ENCODE results near the gene STXBP3.

STXBP3 gene

GRCh38 chr1:108745980-108746381, 493 bp upstream of the STXBP3 start:
- H3K4me3 ChIP-seq (ENCODE audit: low read depth, low read length), result peak overlapping the region; percentile 16
- peaks cover 8% of the 10 kb centered on the region for H3K27me3 ChIP-seq (ENCODE audit: control insufficient read depth, insufficient read depth, low read length)
- H3K36me3 ChIP-seq (ENCODE audit: control insufficient read depth, insufficient read depth, low read length), result no peaks in the 10 kb centered on the region
- no peak overlapping the region for H3K9ac ChIP-seq (ENCODE audit: low read depth, low read length)
- H3K4me1 ChIP-seq (ENCODE audit: control insufficient read depth, insufficient read depth, low read length), result peaks cover 6% of the 10 kb centered on the region
- H3K9me3 ChIP-seq (ENCODE audit: control insufficient read depth, insufficient read depth, low read length), result no peaks in the 10 kb centered on the region

- no peaks in the 10 kb centered on the region for H3K9me3 ChIP-seq (ENCODE audit: control insufficient read depth, insufficient read depth, low read length)
- H3K9ac ChIP-seq (ENCODE audit: low read depth, low read length), result peak overlapping the region; percentile 89
- peak overlapping the region; percentile 94 for H3K4me3 ChIP-seq (ENCODE audit: low read depth, low read length)
- H3K36me3 ChIP-seq (ENCODE audit: control insufficient read depth, insufficient read depth, low read length), result no peaks in the 10 kb centered on the region
- peaks cover 8% of the 10 kb centered on the region for H3K27me3 ChIP-seq (ENCODE audit: control insufficient read depth, insufficient read depth, low read length)
- peaks cover 2% of the 10 kb centered on the region for H3K4me1 ChIP-seq (ENCODE audit: control insufficient read depth, insufficient read depth, low read length)
Measured at GRCh38 chr1:108747171-108747850, 837 bp downstream of the STXBP3 start.

- H3K9me3 ChIP-seq (ENCODE audit: control insufficient read depth, insufficient read depth, low read length), result no peaks in the 10 kb centered on the region
- H3K9ac ChIP-seq (ENCODE audit: low read depth, low read length), result no peak overlapping the region
- H3K36me3 ChIP-seq (ENCODE audit: control insufficient read depth, insufficient read depth, low read length), result no peaks in the 10 kb centered on the region
- peaks cover 2% of the 10 kb centered on the region for H3K4me1 ChIP-seq (ENCODE audit: control insufficient read depth, insufficient read depth, low read length)
- no peak overlapping the region for H3K4me3 ChIP-seq (ENCODE audit: low read depth, low read length)
- peaks cover 8% of the 10 kb centered on the region for H3K27me3 ChIP-seq (ENCODE audit: control insufficient read depth, insufficient read depth, low read length)
Measured at GRCh38 chr1:108747898-108748297, 1.4 kb downstream of the STXBP3 start.

GRCh38 chr1:108749081-108749480, 2.6 kb downstream of the STXBP3 start:
- H3K4me3 ChIP-seq (ENCODE audit: low read depth, low read length), result no peak overlapping the region
- H3K4me1 ChIP-seq (ENCODE audit: control insufficient read depth, insufficient read depth, low read length), result peaks cover 2% of the 10 kb centered on the region
- no peak overlapping the region for H3K9ac ChIP-seq (ENCODE audit: low read depth, low read length)
- no peaks in the 10 kb centered on the region for H3K36me3 ChIP-seq (ENCODE audit: control insufficient read depth, insufficient read depth, low read length)
- peaks cover 8% of the 10 kb centered on the region for H3K27me3 ChIP-seq (ENCODE audit: control insufficient read depth, insufficient read depth, low read length)
- H3K9me3 ChIP-seq (ENCODE audit: control insufficient read depth, insufficient read depth, low read length), result no peaks in the 10 kb centered on the region

GRCh38 chr1:108750476-108751181, 4.2 kb downstream of the STXBP3 start:
- H3K36me3 ChIP-seq (ENCODE audit: control insufficient read depth, insufficient read depth, low read length), result no peaks in the 10 kb centered on the region
- peaks cover 5% of the 10 kb centered on the region for H3K27me3 ChIP-seq (ENCODE audit: control insufficient read depth, insufficient read depth, low read length)
- no peak overlapping the region for H3K9ac ChIP-seq (ENCODE audit: low read depth, low read length)
- no peaks in the 10 kb centered on the region for H3K9me3 ChIP-seq (ENCODE audit: control insufficient read depth, insufficient read depth, low read length)
- no peak overlapping the region for H3K4me3 ChIP-seq (ENCODE audit: low read depth, low read length)
- peaks cover 2% of the 10 kb centered on the region for H3K4me1 ChIP-seq (ENCODE audit: control insufficient read depth, insufficient read depth, low read length)

- H3K9ac ChIP-seq (ENCODE audit: low read depth, low read length), result no peak overlapping the region
- no peaks in the 10 kb centered on the region for H3K36me3 ChIP-seq (ENCODE audit: control insufficient read depth, insufficient read depth, low read length)
- no peak overlapping the region for H3K4me3 ChIP-seq (ENCODE audit: low read depth, low read length)
- no peaks in the 10 kb centered on the region for H3K9me3 ChIP-seq (ENCODE audit: control insufficient read depth, insufficient read depth, low read length)
- no peaks in the 10 kb centered on the region for H3K4me1 ChIP-seq (ENCODE audit: control insufficient read depth, insufficient read depth, low read length)
- no peaks in the 10 kb centered on the region for H3K27me3 ChIP-seq (ENCODE audit: control insufficient read depth, insufficient read depth, low read length)
Measured at GRCh38 chr1:108753363-108753762, 6.9 kb downstream of the STXBP3 start.

GRCh38 chr1:108758796-108759195, 12.3 kb downstream of the STXBP3 start:
- no peak overlapping the region for H3K4me3 ChIP-seq (ENCODE audit: low read depth, low read length)
- no peaks in the 10 kb centered on the region for H3K27me3 ChIP-seq (ENCODE audit: control insufficient read depth, insufficient read depth, low read length)
- no peak overlapping the region for H3K9ac ChIP-seq (ENCODE audit: low read depth, low read length)
- no peaks in the 10 kb centered on the region for H3K9me3 ChIP-seq (ENCODE audit: control insufficient read depth, insufficient read depth, low read length)
- no peaks in the 10 kb centered on the region for H3K36me3 ChIP-seq (ENCODE audit: control insufficient read depth, insufficient read depth, low read length)
- H3K4me1 ChIP-seq (ENCODE audit: control insufficient read depth, insufficient read depth, low read length), result no peaks in the 10 kb centered on the region

- no peaks in the 10 kb centered on the region for H3K27me3 ChIP-seq (ENCODE audit: control insufficient read depth, insufficient read depth, low read length)
- no peaks in the 10 kb centered on the region for H3K9me3 ChIP-seq (ENCODE audit: control insufficient read depth, insufficient read depth, low read length)
- H3K4me3 ChIP-seq (ENCODE audit: low read depth, low read length), result no peak overlapping the region
- H3K9ac ChIP-seq (ENCODE audit: low read depth, low read length), result no peak overlapping the region
- no peaks in the 10 kb centered on the region for H3K4me1 ChIP-seq (ENCODE audit: control insufficient read depth, insufficient read depth, low read length)
- no peaks in the 10 kb centered on the region for H3K36me3 ChIP-seq (ENCODE audit: control insufficient read depth, insufficient read depth, low read length)
Measured at GRCh38 chr1:108767115-108767514, 20.6 kb downstream of the STXBP3 start.

- no peak overlapping the region for H3K4me3 ChIP-seq (ENCODE audit: low read depth, low read length)
- no peaks in the 10 kb centered on the region for H3K4me1 ChIP-seq (ENCODE audit: control insufficient read depth, insufficient read depth, low read length)
- no peaks in the 10 kb centered on the region for H3K9me3 ChIP-seq (ENCODE audit: control insufficient read depth, insufficient read depth, low read length)
- H3K36me3 ChIP-seq (ENCODE audit: control insufficient read depth, insufficient read depth, low read length), result no peaks in the 10 kb centered on the region
- no peak overlapping the region for H3K9ac ChIP-seq (ENCODE audit: low read depth, low read length)
- H3K27me3 ChIP-seq (ENCODE audit: control insufficient read depth, insufficient read depth, low read length), result no peaks in the 10 kb centered on the region
Measured at GRCh38 chr1:108767708-108768107, 21.2 kb downstream of the STXBP3 start.

- H3K4me3 ChIP-seq (ENCODE audit: low read depth, low read length), result no peak overlapping the region
- H3K27me3 ChIP-seq (ENCODE audit: control insufficient read depth, insufficient read depth, low read length), result no peaks in the 10 kb centered on the region
- H3K36me3 ChIP-seq (ENCODE audit: control insufficient read depth, insufficient read depth, low read length), result no peaks in the 10 kb centered on the region
- no peaks in the 10 kb centered on the region for H3K4me1 ChIP-seq (ENCODE audit: control insufficient read depth, insufficient read depth, low read length)
- no peak overlapping the region for H3K9ac ChIP-seq (ENCODE audit: low read depth, low read length)
- no peaks in the 10 kb centered on the region for H3K9me3 ChIP-seq (ENCODE audit: control insufficient read depth, insufficient read depth, low read length)
Measured at GRCh38 chr1:108777839-108778238, 31.4 kb downstream of the STXBP3 start.

- H3K36me3 ChIP-seq (ENCODE audit: control insufficient read depth, insufficient read depth, low read length), result no peaks in the 10 kb centered on the region
- H3K9ac ChIP-seq (ENCODE audit: low read depth, low read length), result no peak overlapping the region
Measured at GRCh38 chr1:108779455-108779854, 33.0 kb downstream of the STXBP3 start.

GRCh38 chr1:108780937-108781574, 34.6 kb downstream of the STXBP3 start:
- Histone ChIP-seq H3K9ac (ENCODE audit: low read depth, low read length) (no peak overlapping the region), H3K36me3 (ENCODE audit: control insufficient read depth, insufficient read depth, low read length) (peaks cover 5% of the 10 kb centered on the region), H3K9me3 (ENCODE audit: control insufficient read depth, insufficient read depth, low read length) (peaks cover 16% of the 10 kb centered on the region), H3K4me3 (ENCODE audit: low read depth, low read length) (no peak overlapping the region), H3K4me1 (ENCODE audit: control insufficient read depth, insufficient read depth, low read length) (no peaks in the 10 kb centered on the region), H3K27me3 (ENCODE audit: control insufficient read depth, insufficient read depth, low read length) (no peaks in the 10 kb centered on the region)

More at GRCh38 chr1:108779455-108779854, 33.0 kb downstream of the STXBP3 start:
- H3K4me1 ChIP-seq (ENCODE audit: control insufficient read depth, insufficient read depth, low read length), result no peaks in the 10 kb centered on the region
- H3K4me3 ChIP-seq (ENCODE audit: low read depth, low read length), result no peak overlapping the region
- H3K9me3 ChIP-seq (ENCODE audit: control insufficient read depth, insufficient read depth, low read length), result peaks cover 3% of the 10 kb centered on the region
- no peaks in the 10 kb centered on the region for H3K27me3 ChIP-seq (ENCODE audit: control insufficient read depth, insufficient read depth, low read length)
